Posterior cingulate gyrus (tissue), 11 donors: ENCODE data around the gene PSMB5.

ENCODE experiments used
- DNase-seq, 10 donors: peaks; one replicate each; pipeline versions ENCODE4 v3.0.0 to v3.0.0-alpha.2; 2020 to 2021; ENCODE audit warnings: mixed read lengths in 3 of 10
- intact Hi-C: fragments of 100-400 bp; cut with DNase I; formaldehyde crosslinking; loops from one replicate; pipeline ENCODE4 v1.15.1; 2023

The PSMB5 gene

GRCh38 chr14:23060536-23061260 lies 26.0 kb upstream of the PSMB5 start:
- intact Hi-C loops: no loop called here
- peak in 1 of 10 donors; percentile 16 for DNase-seq

DNA sequence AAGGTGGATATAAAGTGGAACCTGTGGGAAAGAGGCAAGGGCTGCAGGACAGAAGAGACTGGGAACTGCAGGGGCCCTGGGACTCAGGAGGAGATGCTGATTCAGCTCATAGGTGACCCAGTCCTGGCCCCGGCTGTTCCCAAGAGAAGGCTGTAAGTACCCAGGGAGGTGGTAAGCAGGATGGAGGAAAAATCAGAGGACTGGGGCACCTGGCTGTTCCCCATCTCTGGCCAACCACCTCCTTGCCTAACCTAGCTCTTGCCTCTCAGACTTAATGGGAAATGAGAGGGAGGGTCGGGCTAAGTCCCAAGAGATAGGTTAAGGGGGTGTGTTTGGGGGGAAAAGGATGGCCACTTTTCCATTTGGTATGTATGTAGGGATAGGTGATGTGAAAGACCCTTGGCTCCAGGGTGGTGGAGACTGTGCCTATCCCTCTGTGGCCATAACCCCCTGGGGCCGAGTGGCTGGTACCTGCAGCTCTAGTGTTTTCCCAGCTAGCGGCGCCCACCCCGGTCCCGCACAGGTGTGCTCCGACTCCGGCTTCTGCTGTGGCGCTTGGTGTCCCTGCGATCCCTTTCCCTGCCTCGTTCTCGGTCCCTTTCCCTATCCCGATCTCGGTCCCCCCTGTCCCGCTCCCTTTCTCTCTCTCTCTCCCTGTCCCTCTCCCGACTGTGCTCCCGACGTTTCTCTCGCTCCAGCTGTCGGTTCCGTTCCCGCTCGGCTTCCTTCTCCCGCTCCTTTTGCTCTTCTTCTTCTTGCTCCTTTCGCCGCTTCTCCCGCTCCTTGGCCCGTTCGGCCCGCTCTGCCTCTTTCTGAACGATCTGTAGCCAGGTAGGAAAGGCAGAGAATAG lies 24.2 kb upstream of the PSMB5 start:
- intact Hi-C loops: loop anchor here (1.0 to 2.0 kb wide), 2 partner anchors 64 to 73 kb away; no protein-coding TSS in a partner anchor
- DNase-seq: peak in 2 of 10 donors; percentile 76 to 77

- intact Hi-C loops: loop anchor here (1.0 to 2.0 kb wide), 2 partner anchors 63 to 72 kb away; no protein-coding TSS in a partner anchor
- peak; percentile 77 to 98 (median 89) for DNase-seq
Measured at GRCh38 chr14:23057757-23058653, 23.3 kb upstream of the PSMB5 start.

DNA sequence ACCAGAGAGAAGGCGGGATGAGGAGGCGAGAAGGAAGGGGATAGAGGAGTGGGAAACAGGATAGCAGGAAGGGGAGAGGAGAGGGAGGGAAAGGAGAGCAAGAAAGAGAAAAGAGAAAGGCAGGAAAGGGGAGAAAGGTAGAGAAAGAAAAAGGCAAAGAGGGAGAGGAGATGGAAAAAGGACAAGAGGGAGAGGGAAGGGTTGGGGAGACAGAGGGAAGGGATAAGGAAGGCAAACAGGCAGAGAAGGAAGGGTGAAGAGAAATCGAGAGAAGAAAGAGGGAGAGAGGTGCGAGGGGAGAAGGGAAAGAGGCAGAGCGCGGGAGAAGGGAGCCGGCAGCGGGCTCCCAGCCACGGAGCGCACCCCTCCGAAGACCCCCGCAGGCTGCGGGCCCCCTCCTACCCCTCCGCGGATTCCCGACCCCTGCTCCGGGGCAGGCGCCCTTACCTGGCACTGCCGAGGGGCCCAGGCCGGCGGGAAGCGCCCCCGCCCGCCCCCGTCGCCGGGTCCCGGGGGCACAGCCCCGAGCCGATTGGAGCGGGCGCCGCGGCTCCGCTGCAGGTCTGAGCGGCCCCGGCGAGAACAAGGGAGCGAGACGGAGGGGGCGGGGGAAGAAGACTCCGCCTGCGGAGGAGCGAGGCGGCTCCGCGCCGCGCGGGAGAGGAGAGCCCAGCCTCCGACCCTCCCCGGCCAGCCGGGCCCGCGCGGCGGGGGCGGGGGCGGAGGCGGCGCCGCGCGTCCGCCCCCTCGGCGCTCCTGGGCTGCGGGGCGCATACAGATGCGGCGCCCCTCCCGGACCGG lies 22.5 kb upstream of the PSMB5 start, which contains the start of gene CDH24:
CDH24 (minus strand) TSS at position 565 of the 801 bp plus-strand sequence. CDS start 1,787 bp downstream, outside the sequence.
- DNase-seq: peak in 8 of 10 donors; percentile 51 to 94 (median 66)
- intact Hi-C loops: no loop called here

- intact Hi-C loops: no loop called here
- DNase-seq: peak in 7 of 10 donors; percentile 32 to 91 (median 49)
Measured at GRCh38 chr14:23056145-23056955, 21.6 kb upstream of the PSMB5 start.

DNA sequence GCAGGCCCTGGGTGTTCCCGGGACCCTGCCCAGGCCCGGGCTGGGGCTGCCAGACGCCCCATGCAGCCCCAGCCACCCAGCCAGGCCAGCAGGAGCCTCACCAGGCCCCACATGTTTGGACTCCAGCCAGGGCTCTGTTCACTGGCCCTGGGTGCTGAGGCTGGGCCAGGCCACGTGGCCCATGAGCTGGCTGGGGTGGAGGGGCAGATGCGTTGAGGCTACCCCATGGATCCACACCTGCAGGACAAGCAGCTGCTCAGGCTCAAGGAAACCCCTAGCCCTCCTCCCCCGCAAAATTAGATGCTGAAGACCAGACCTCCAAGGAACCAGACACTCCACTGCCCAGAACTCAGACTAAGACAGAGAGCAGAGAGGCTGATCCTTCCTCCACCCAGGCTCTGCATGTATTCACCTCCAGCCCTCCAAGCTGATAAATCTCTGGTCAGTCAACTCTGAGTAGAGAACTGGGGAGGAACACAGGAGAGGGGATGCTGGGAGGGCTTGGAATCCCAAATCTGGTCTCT lies 21.0 kb upstream of the PSMB5 start:
- intact Hi-C loops: no loop called here
- DNase-seq: peak in 4 of 10 donors; percentile 41 to 90 (median 62)

DNA sequence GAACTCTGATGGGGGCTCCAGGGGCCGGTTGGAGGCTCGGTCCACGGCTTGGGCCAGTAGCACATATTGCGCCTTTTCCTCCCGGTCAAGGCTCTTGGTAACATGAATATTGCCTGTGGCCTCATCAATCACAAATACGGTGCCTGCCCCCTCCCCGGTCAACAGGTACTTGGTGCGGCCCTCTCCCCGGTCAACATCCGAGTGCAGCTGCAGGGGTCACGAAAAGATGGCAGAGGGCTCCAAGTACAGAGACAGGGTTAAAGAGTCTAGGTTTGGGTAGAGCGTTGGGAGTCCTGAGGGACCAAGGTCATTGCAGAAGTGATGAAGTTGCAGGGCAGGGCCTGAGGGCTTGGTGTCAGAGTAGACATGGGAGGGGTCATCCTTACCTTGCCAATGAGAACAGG lies 20.4 kb upstream of the PSMB5 start:
- intact Hi-C loops: no loop called here
- no peak for DNase-seq

DNA sequence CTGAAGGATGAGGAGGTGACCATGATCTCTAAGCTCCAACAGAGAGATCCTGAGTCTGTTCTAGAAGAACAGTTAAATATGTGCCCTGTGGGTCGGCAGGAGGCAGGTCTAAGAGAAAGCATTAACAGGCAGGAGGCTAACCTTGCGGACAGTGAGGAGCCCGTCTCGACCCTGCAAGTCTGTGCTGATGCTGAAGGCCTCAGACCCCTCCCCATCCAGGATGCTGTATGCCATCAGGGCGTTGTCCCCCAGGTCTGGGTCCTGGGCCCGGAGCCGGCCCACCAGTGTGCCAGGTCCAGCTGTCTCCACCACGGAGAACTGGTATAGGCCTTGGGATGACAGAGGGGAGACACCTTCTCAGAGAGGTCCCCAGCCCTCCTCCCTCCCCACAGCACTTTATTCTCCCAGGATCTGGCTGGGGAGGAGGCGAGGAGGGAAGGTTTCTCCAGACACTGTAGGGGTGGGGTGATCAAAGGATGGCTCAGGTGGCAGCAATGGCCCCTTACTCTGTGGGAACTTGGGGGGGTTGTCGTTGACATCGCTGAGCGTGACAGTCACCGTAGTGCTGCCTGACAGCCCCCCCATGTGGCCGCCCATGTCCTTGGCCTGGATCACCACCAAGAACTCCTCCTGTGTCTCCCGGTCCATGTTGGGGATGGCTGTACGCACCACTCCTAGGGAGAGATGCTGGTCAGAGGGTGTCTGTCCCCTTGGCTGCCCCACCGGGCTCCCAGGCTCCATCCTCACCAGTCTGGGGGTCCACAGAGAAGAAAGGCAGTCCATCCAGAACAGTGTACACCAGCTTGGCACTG lies 19.5 kb upstream of the PSMB5 start:
- DNase-seq: peak in 5 of 10 donors; percentile 28 to 91 (median 46)
- intact Hi-C loops: no loop called here

GRCh38 chr14:23053426-23053825 lies 18.7 kb upstream of the PSMB5 start:
- no peak for DNase-seq
- intact Hi-C loops: no loop called here

DNA sequence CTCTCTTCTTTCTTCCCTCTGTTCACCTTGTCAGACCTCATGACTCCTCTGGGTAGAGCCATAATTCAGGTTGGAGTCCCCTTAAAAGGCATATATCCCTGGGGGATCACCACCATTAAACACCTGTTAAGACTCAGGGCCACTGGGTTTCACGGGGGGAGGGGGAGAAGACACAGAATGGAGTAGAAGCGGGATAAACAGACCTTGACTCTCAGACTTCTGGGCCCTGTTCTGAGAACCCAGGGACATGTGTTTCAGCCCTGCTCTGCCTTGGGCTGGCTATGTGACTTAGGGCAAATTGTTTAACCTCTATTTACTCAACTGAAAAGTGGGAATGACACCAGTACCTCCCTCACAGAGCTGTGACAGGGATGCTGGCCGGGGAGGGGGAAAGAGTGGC lies 18.0 kb upstream of the PSMB5 start:
- intact Hi-C loops: no loop called here
- DNase-seq: no peak

DNA sequence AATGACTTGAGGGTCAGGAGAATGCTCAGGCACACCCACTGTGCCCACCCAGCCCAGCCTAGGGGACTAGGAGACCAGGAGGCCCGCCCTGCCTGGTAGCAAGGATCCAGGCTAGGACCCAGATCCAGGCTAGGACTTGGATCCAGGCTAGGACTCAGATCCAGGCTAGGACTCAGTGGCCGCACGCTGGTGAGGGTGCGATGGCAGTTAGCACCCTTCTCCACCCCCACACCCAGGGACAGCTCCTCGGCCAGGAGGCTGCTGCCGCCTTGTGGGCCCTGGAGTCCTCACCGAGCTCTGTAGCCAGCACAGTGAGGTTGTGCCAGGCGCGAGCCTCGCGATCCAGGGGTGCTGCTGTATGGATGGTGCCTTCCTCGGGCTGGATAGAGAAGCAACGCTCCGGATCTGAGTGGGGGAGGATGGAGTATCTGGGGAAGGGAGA lies 17.5 kb upstream of the PSMB5 start:
- intact Hi-C loops: no loop called here
- peak; percentile 31 to 95 (median 54) for DNase-seq

DNA sequence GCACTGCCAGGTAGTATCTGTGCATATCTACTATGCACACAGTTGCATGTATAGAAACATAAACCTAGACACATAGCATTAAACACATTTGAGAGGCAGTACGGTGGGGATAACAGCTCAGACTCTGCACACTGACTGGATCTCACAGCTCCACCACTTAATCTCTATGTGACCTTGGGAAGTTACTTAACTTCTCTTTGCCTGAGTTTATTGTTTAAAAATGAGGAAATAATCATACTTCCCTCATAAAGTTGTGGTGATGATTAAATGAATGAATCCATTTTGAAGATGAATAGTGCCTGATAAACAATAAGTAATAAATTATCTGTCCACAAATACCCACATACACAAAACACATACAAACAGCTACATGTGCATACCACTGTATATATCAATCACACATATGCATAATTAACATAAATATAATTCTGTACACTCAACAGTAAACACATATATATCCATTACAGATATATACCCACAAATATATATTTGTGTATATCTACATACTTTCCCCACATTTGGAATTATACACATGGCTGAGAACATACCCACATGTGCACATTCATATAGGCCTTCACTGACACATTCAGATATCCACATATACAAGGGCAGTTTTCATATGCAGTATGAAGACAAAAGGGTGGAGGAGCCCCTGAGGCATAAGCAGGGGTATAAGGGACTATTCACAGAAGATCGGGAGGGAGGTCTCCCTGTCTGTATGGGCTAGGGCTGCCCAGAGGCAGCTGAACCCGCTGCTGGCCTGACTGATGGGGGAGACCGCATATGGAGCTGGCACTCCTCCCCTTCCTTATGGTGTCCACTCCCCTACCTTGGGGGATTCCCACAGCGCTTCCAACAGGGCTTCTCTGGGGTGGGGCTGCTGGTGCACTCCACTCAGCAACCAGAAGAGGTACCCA lies 16.7 kb upstream of the PSMB5 start:
- intact Hi-C loops: no loop called here
- peak in 1 of 10 donors; percentile 47 for DNase-seq

DNA sequence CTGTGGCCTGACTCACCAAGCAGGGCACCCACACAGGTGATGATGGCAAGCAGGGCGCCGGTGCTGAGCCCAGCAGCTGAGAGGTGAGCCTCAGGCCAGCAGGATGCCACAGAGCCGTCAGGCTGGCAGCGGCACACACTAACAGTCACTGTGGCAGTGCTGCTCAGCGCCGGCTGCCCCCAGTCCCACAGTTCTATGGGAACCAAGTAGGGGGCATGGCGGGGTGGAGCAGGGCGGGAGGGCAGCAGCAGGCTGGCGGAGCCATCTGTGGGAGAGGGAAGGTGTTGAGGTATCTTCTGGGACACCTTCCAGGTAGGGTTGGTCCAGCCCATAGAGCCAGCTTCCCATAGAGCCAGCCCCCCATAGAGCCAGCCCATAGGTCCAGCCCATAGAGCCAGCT lies 14.3 kb upstream of the PSMB5 start:
- intact Hi-C loops: no loop called here
- DNase-seq: peak in 1 of 10 donors; percentile 37

DNA sequence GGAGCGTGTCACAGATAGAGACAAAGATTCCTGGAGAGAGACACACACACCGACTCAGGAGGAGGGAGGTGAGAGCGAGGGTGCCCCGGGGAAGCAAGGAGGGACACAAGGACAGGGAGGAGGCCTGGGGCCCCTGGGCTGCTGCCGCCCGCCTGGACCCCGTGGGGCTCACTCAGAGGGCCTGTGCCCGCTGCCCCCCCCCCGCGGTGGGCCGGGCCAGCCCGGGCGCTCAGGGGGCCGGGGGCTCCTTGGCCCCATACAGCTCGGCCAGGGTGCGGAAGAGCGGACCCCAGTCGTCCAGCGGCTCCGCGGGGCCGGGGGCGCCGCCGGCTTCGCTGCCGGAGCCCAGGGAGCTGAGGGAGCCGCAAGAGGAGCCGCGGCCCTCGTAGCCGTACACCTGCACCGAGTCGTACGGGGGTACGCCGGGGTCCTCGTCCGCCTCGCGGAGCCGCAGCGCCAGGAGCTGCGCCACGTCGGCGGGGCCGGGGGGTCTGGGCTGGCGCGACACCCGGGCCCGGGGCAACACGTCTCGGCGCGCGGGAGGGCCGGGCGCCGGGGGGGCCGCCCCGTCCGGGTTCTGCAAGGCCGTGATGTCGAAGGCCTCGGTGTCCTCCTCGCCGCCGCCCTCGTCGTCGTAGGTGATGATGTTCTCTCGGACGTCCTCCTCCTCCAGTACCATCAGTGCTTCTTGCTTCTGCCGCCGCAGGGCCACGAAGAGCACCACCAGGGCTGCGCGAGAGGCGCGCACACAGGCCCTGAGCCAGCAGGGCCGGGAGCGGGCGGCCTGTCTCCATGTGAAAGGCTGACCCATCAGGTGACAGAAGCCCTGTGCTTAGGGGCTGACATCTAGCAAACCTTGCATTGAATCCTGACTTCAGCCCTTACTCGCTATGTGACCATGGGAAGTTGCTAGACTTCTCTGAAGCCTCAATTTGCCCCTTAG lies 13.3 kb upstream of the PSMB5 start:
- intact Hi-C loops: no loop called here
- DNase-seq: no peak

DNA sequence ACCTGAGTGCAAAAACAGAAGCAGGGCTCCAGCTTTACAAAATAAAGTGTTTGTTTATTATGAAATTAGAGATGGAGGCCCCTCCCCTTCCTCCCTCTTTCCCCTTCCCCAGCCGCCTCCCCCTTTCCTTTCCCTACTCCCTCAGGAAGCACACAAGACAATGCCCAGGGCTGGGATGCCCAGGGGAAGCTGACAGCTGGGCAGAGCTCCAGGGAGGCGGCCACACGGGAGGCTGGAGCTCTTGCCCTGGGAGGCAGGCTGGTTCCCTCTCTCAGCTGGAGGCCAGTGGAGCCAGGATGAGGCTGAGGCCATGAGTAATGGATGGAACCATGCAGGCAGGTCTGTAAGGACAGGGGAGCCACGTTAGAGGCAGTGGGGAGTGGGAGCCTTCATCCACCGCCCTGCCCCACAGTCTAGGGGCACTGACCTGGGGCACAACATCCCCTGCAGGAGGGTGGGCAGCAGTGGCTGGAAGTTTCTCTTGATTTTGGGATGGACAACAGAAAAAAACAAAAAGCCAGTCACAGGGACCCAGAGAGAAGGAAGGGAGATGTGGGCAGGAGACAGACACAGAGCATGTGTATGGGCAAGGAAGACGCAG lies 12.4 kb upstream of the PSMB5 start:
- DNase-seq: no peak

More for the DNA sequence above, 12.4 kb upstream of the PSMB5 start:
- intact Hi-C loops: no loop called here
